SK-N-MC (cell line): ENCODE results near the gene ARHGEF7.

Source experiments
- DNase-seq: peaks from one replicate; pipeline ENCODE4 v3.0.0-alpha.2; 2011; ENCODE audit warnings: low read depth, low spot score
- H3K27ac ChIP-seq: fragments of 200-600 bp; sonication (generic); 2 replicates; pipeline ENCODE4 v1.5.1; 2016; ENCODE audit warnings: mixed run types
- H3K36me3 ChIP-seq: fragments of 200-600 bp; sonication (generic); 2 replicates; pipeline ENCODE4 v1.6.1; 2017; ENCODE audit warnings: antibody characterized with exemption, low read length, mixed read lengths; ENCODE audit not compliant: insufficient read depth
- H3K4me3 ChIP-seq: fragments of 200-600 bp; sonication (generic); 2 replicates; pipeline ENCODE4 v1.5.1; 2016
- H3K9ac ChIP-seq: fragments of 200-600 bp; sonication (generic); 2 replicates; pipeline ENCODE4 v1.8.0; 2017; ENCODE audit warnings: mixed run types, mixed read lengths; ENCODE audit not compliant: insufficient read length
- H3K9me3 ChIP-seq: fragments of 200-600 bp; sonication (generic); 2 replicates; pipeline ENCODE4 v1.6.1; 2017; ENCODE audit warnings: low read depth, mild to moderate bottlenecking, antibody characterized with exemption, low read length, moderate library complexity, mixed read lengths
- EZH2 ChIP-seq: fragments of 200-600 bp; sonication (generic); IDR thresholded peaks from one replicate; pipeline ENCODE4 v1.6.1; 2017; ENCODE audit warnings: antibody characterized with exemption
- FOXP2 ChIP-seq: optimal IDR thresholded peaks from 2 replicates; pipeline ENCODE3; 2011; ENCODE audit warnings: mild to moderate bottlenecking, moderate library complexity; ENCODE audit not compliant: insufficient read depth; ENCODE audit errors: extremely low read length, control extremely low read depth
- POLR2AphosphoS5 ChIP-seq: IDR thresholded peaks from 2 replicates; pipeline ENCODE4 v1.6.1; 2012; ENCODE audit warnings: mild to moderate bottlenecking, low read depth, low read length, borderline replicate concordance

The ARHGEF7 gene

GRCh38 chr13:111265006-111265700 lies 150.0 kb downstream of the ARHGEF7 start:
- TF ChIP-seq EZH2 = no peak
- no peak for TF ChIP-seq FOXP2
- no peak for TF ChIP-seq POLR2AphosphoS5
- H3K36me3 ChIP-seq = peaks cover 8% of the 10 kb centered on the region; the same call in 1 of the 2 replicates

GRCh38 chr13:111265701-111266035 lies 150.6 kb downstream of the ARHGEF7 start:
- H3K27ac ChIP-seq = no peak overlapping the region
- H3K36me3 ChIP-seq = peaks cover 8% of the 10 kb centered on the region; the same call in 1 of the 2 replicates
- no peak overlapping the region for H3K9ac ChIP-seq
- no peak for TF ChIP-seq FOXP2
- no peak for TF ChIP-seq POLR2AphosphoS5
- no peak for TF ChIP-seq EZH2
- no peak overlapping the region for H3K4me3 ChIP-seq
- DNase-seq = no peak
- no peaks in the 10 kb centered on the region for H3K9me3 ChIP-seq

More at GRCh38 chr13:111265006-111265700, 150.0 kb downstream of the ARHGEF7 start:
- Histone ChIP-seq H3K27ac (no peak overlapping the region), H3K4me3 (no peak overlapping the region), H3K9ac (no peak overlapping the region), H3K9me3 (no peaks in the 10 kb centered on the region)
- DNase-seq = no peak

- Histone ChIP-seq H3K36me3 (peaks cover 8% of the 10 kb centered on the region; the same call in 1 of the 2 replicates), H3K27ac (no peak overlapping the region), H3K4me3 (no peak overlapping the region), H3K9me3 (no peaks in the 10 kb centered on the region), H3K9ac (no peak overlapping the region)
- DNase-seq = no peak
- TF ChIP-seq FOXP2 = no peak
- TF ChIP-seq POLR2AphosphoS5 = no peak
- no peak for TF ChIP-seq EZH2
These were observed 152.1 kb downstream of the ARHGEF7 start for GRCh38 chr13:111267205-111267604.

- H3K36me3 ChIP-seq = peaks cover 8% of the 10 kb centered on the region; the same call in 1 of the 2 replicates
- no peak for TF ChIP-seq FOXP2
- TF ChIP-seq POLR2AphosphoS5 = no peak
- no peak for TF ChIP-seq EZH2
- H3K9ac ChIP-seq = no peak overlapping the region
- no peak overlapping the region for H3K27ac ChIP-seq
- H3K4me3 ChIP-seq = no peak overlapping the region
- no peaks in the 10 kb centered on the region for H3K9me3 ChIP-seq
- DNase-seq = no peak
These were observed 152.7 kb downstream of the ARHGEF7 start for GRCh38 chr13:111267784-111268183.

GRCh38 chr13:111269508-111269907 lies 154.4 kb downstream of the ARHGEF7 start:
- TF ChIP-seq POLR2AphosphoS5 (no peak), EZH2 (no peak), FOXP2 (no peak)
- DNase-seq = no peak
- H3K27ac ChIP-seq = no peak overlapping the region
- no peak overlapping the region for H3K4me3 ChIP-seq
- H3K9ac ChIP-seq = no peak overlapping the region
- no peaks in the 10 kb centered on the region for H3K9me3 ChIP-seq
- peaks cover 8% of the 10 kb centered on the region; the same call in 1 of the 2 replicates for H3K36me3 ChIP-seq

- Histone ChIP-seq H3K36me3 (peaks cover 8% of the 10 kb centered on the region; the same call in 1 of the 2 replicates), H3K9me3 (no peaks in the 10 kb centered on the region), H3K9ac (no peak overlapping the region), H3K4me3 (no peak overlapping the region), H3K27ac (no peak overlapping the region)
- TF ChIP-seq FOXP2 = no peak
- no peak for TF ChIP-seq EZH2
- TF ChIP-seq POLR2AphosphoS5 = no peak
- DNase-seq = no peak
These were observed 155.0 kb downstream of the ARHGEF7 start for GRCh38 chr13:111270126-111270525.

- DNase-seq = no peak
- Histone ChIP-seq H3K36me3 (peaks cover 17% of the 10 kb centered on the region; the same call in 1 of the 2 replicates), H3K9me3 (no peaks in the 10 kb centered on the region), H3K4me3 (no peak overlapping the region), H3K9ac (no peak overlapping the region), H3K27ac (no peak overlapping the region)
- TF ChIP-seq EZH2 (no peak), FOXP2 (no peak), POLR2AphosphoS5 (no peak)
These were observed 155.9 kb downstream of the ARHGEF7 start for GRCh38 chr13:111270765-111271698.

- Histone ChIP-seq H3K36me3 (peaks cover 27% of the 10 kb centered on the region), H3K27ac (no peak overlapping the region), H3K9me3 (no peaks in the 10 kb centered on the region), H3K4me3 (no peak overlapping the region), H3K9ac (no peak overlapping the region)
- TF ChIP-seq FOXP2 (no peak), EZH2 (no peak), POLR2AphosphoS5 (no peak)
- no peak for DNase-seq
These were observed 157.0 kb downstream of the ARHGEF7 start for GRCh38 chr13:111272117-111272516.
